ENCODE data around the gene DYSF. TPM values are rescaled to one million over a fixed set of nuclear protein-coding genes. Genes with fewer than 3 reads are reported as not detected.

The DYSF gene
- polyA plus RNA-seq, 1 donor from 2014 or later, result 0.04 TPM

GRCh38 chr2:71605173-71605641, 151.8 kb downstream of the DYSF start:
- Histone ChIP-seq H3K9me2 (ENCODE audit: insufficient read depth, low read length) (no peaks in the 10 kb centered on the region), H3K4me2 (ENCODE audit: low read length) (no peak overlapping the region), H3F3A (ENCODE audit: insufficient read depth, low read length, poor library complexity, severe bottlenecking) (no peaks in the 10 kb centered on the region), H2AFZ (ENCODE audit: low read depth, low read length) (no peak overlapping the region), H4K20me1 (ENCODE audit: insufficient read depth) (no peaks in the 10 kb centered on the region), H3K27me3 (ENCODE audit: insufficient read depth, low read depth, low read length) (no peaks in the 10 kb centered on the region), H3K9me3 (ENCODE audit: low read length) (no peaks in the 10 kb centered on the region), H3K36me3 (ENCODE audit: insufficient read depth, low read length) (no peaks in the 10 kb centered on the region), H3K27ac (ENCODE audit: low read length) (no peak overlapping the region), H3K79me2 (replicated peaks; ENCODE audit: insufficient read depth, low read length) (no peaks in the 10 kb centered on the region), H3K9ac (ENCODE audit: low read length) (no peak overlapping the region), H3K4me3 (ENCODE audit: low read length) (no peak overlapping the region)
- TF ChIP-seq POLR2AphosphoS5 (IDR thresholded peaks at IDR 0.05) (no peak), SMC3 (conservative IDR thresholded peaks at IDR 0.05; ENCODE audit: poor library complexity) (no peak), CTCF (IDR thresholded peaks at IDR 0.05; ENCODE audit: poor library complexity, severe bottlenecking) (no peak), MXI1 (conservative IDR thresholded peaks at IDR 0.05; ENCODE audit: poor library complexity, severe bottlenecking) (no peak), REST (IDR thresholded peaks at IDR 0.05; ENCODE audit: borderline replicate concordance) (no peak), EZH2 (IDR thresholded peaks at IDR 0.05; ENCODE audit: borderline replicate concordance, insufficient read depth, low read length, poor library complexity, severe bottlenecking) (no peak), TAF1 (IDR thresholded peaks at IDR 0.05; ENCODE audit: low read depth) (no peak), RAD21 (conservative IDR thresholded peaks at IDR 0.05) (no peak), EP300 (conservative IDR thresholded peaks at IDR 0.05; ENCODE audit: poor library complexity, severe bottlenecking) (no peak)

- Histone ChIP-seq H3K27me3 (ENCODE audit: insufficient read depth, low read depth, low read length) (no peaks in the 10 kb centered on the region), H3K4me3 (ENCODE audit: low read length) (no peak overlapping the region), H3K9me3 (ENCODE audit: low read length) (no peaks in the 10 kb centered on the region), H3F3A (ENCODE audit: insufficient read depth, low read length, poor library complexity, severe bottlenecking) (no peaks in the 10 kb centered on the region), H3K9ac (ENCODE audit: low read length) (no peak overlapping the region), H3K36me3 (ENCODE audit: insufficient read depth, low read length) (no peaks in the 10 kb centered on the region), H2AFZ (ENCODE audit: low read depth, low read length) (no peak overlapping the region), H3K4me2 (ENCODE audit: low read length) (no peak overlapping the region), H3K27ac (ENCODE audit: low read length) (no peak overlapping the region), H3K79me2 (replicated peaks; ENCODE audit: insufficient read depth, low read length) (no peaks in the 10 kb centered on the region), H4K20me1 (ENCODE audit: insufficient read depth) (no peaks in the 10 kb centered on the region), H3K9me2 (ENCODE audit: insufficient read depth, low read length) (no peaks in the 10 kb centered on the region)
- TF ChIP-seq CTCF (IDR thresholded peaks at IDR 0.05; ENCODE audit: poor library complexity, severe bottlenecking) (no peak), EP300 (conservative IDR thresholded peaks at IDR 0.05; ENCODE audit: poor library complexity, severe bottlenecking) (no peak), TAF1 (IDR thresholded peaks at IDR 0.05; ENCODE audit: low read depth) (no peak), SMC3 (conservative IDR thresholded peaks at IDR 0.05; ENCODE audit: poor library complexity) (no peak), EZH2 (IDR thresholded peaks at IDR 0.05; ENCODE audit: borderline replicate concordance, insufficient read depth, low read length, poor library complexity, severe bottlenecking) (no peak), RAD21 (conservative IDR thresholded peaks at IDR 0.05) (no peak), REST (IDR thresholded peaks at IDR 0.05; ENCODE audit: borderline replicate concordance) (no peak)
Observed at GRCh38 chr2:71605781-71606241, 152.4 kb downstream of the DYSF start.

All from neural cell (in vitro differentiated cells).